Hepatocyte (in vitro differentiated cells): ENCODE results near the gene ALOX5.

Source experiments
- EZH2 ChIP-seq: fragments of 200-600 bp; sonication (generic); IDR thresholded peaks from 2 replicates; pipeline ENCODE4 v1.6.1; 2016; ENCODE audit warnings: antibody characterized with exemption, mild to moderate bottlenecking, borderline replicate concordance
- EZH2phosphoT487 ChIP-seq: fragments of 200-600 bp; sonication (generic); IDR thresholded peaks from one replicate; pipeline ENCODE4 v1.6.1; 2018; ENCODE audit warnings: antibody characterized with exemption, mild to moderate bottlenecking, low read depth, moderate library complexity; ENCODE audit not compliant: unreplicated experiment, severe bottlenecking
- TF ChIP-seq, protein P1 (sequence below): fragments of 200-600 bp; sonication (generic); IDR thresholded peaks from 2 replicates; pipeline ENCODE4 v1.5.1; 2016; ENCODE audit warnings: antibody characterized with exemption, mild to moderate bottlenecking; ENCODE audit not compliant: poor library complexity

- TF ChIP-seq, protein P1, sequence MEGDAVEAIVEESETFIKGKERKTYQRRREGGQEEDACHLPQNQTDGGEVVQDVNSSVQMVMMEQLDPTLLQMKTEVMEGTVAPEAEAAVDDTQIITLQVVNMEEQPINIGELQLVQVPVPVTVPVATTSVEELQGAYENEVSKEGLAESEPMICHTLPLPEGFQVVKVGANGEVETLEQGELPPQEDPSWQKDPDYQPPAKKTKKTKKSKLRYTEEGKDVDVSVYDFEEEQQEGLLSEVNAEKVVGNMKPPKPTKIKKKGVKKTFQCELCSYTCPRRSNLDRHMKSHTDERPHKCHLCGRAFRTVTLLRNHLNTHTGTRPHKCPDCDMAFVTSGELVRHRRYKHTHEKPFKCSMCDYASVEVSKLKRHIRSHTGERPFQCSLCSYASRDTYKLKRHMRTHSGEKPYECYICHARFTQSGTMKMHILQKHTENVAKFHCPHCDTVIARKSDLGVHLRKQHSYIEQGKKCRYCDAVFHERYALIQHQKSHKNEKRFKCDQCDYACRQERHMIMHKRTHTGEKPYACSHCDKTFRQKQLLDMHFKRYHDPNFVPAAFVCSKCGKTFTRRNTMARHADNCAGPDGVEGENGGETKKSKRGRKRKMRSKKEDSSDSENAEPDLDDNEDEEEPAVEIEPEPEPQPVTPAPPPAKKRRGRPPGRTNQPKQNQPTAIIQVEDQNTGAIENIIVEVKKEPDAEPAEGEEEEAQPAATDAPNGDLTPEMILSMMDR, result no peak
- TF ChIP-seq EZH2 (no peak), EZH2phosphoT487 (no peak)
Observed at GRCh38 chr10:45439873-45440272, 65.9 kb downstream of the ALOX5 start.
